ENCODE results near the gene FRAS1. TPM values are rescaled to one million over a fixed set of nuclear protein-coding genes. Genes with fewer than 3 reads are reported as not detected.

Gene FRAS1
- total RNA-seq, 1 experiment from 2014 or later: 82.0 TPM

DNA sequence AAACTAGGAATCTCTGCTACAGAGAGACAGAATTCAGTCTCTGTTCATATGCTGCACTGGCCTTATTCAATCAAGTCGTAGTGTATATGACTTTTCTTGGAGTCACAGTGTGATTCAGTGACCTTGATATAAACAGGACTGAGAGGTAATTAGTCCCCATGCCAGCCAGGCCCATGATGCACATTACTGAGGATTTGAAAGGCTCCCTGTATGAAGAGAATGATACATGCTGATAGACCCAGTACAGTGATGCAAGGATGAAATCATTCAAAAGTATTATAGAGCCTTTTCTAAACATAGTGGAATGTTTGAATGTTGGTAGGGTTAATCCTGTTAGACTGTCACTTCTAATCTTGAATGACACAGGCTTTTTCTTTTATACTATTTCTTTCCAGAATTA lies 528.5 kb downstream of the FRAS1 start (continued):
- TF ChIP-seq E2F1 (CRISPR knock-in tag; IDR thresholded peaks at IDR 0.05) (no peak), ZBTB21 (CRISPR knock-in tag; IDR thresholded peaks at IDR 0.05; ENCODE audit: borderline replicate concordance) (no peak)

DNA sequence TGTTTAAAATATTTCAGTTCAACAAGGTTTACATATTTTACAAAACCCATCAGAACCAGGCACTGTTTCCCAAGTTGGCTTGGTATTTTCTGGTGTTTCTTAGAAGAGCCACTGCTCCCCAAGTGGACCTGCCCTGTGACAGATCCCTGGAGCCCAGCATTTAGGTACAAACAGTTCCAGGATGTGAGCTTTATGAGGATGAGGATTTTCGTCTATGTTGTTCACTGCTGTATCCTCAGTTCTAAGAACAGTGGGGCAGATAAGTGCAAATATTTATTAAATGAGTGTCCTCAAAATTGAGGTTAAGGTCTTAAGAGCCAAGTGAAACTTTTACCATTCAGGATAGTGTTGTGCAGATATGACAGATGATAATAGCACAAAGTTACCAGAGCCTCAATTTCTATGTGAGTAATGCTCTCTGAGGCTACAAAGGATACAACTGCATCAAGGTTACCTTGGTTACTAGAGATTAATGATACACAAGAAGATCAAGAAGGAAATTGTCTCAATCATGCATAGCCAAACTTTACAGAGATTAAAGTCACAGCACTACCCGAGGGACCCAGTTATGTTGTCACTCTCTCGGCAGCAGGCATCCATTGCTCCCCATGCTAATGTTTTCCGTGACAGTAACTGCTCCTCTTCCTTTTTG lies 531.9 kb downstream of the FRAS1 start:
- ATAC-seq (no peak), DNase-seq (ENCODE audit: low spot score) (no peak)
- POLR2A ChIA-PET: no interaction called here
- CTCF ChIA-PET: no interaction called here
- Mint-ChIP-seq H3K36me3 (peaks cover 5% of the 10 kb centered on the region; the same call in 1 of the 2 replicates), H3K27ac (no peak overlapping the region), H3K4me1 (peaks cover 4% of the 10 kb centered on the region), H3K4me3 (no peak overlapping the region), H3K27me3 (ENCODE audit: low read depth) (no peaks in the 10 kb centered on the region), H3K9me3 (peaks cover 2% of the 10 kb centered on the region)
- TF ChIP-seq, protein P1, sequence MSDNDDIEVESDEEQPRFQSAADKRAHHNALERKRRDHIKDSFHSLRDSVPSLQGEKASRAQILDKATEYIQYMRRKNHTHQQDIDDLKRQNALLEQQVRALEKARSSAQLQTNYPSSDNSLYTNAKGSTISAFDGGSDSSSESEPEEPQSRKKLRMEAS (CRISPR knock-in tag; IDR thresholded peaks at IDR 0.05): no peak
- no peak for TF ChIP-seq GABPB1 (CRISPR knock-in tag; IDR thresholded peaks at IDR 0.05)
- no peak for TF ChIP-seq E2F1 (CRISPR knock-in tag; IDR thresholded peaks at IDR 0.05)
- no peak for TF ChIP-seq ZNF317 (CRISPR knock-in tag; IDR thresholded peaks at IDR 0.05; ENCODE audit: borderline replicate concordance, low read depth)
- no peak for TF ChIP-seq OVOL2 (CRISPR knock-in tag; IDR thresholded peaks at IDR 0.05; ENCODE audit: borderline replicate concordance)
- TF ChIP-seq NR2C2 (CRISPR knock-in tag; IDR thresholded peaks at IDR 0.05): no peak
- no peak for TF ChIP-seq GTF2I (CRISPR knock-in tag; conservative IDR thresholded peaks at IDR 0.05)
- TF ChIP-seq TP53 (CRISPR knock-in tag; IDR thresholded peaks at IDR 0.05): no peak

- H3K4me1 Mint-ChIP-seq: peaks cover 12% of the 10 kb centered on the region
- DNase-seq (ENCODE audit: low spot score) (no peak), ATAC-seq (no peak)
- H3K27ac Mint-ChIP-seq: no peak overlapping the region
- peaks cover 10% of the 10 kb centered on the region for H3K9me3 Mint-ChIP-seq
- ChIA-PET CTCF (interaction anchor here (0.8 to 1.6 kb wide), 4 partner anchors 9 to 185 kb away, joined by 3 to 6 read pairs (median 4); partner anchors contain the start of gene BMP2K), POLR2A (no interaction called here)
- peaks cover 6% of the 10 kb centered on the region; the same call in 1 of the 2 replicates for H3K36me3 Mint-ChIP-seq
- H3K4me3 Mint-ChIP-seq: no peak overlapping the region
- H3K27me3 Mint-ChIP-seq (ENCODE audit: low read depth): no peaks in the 10 kb centered on the region
- TF ChIP-seq, protein P2, sequence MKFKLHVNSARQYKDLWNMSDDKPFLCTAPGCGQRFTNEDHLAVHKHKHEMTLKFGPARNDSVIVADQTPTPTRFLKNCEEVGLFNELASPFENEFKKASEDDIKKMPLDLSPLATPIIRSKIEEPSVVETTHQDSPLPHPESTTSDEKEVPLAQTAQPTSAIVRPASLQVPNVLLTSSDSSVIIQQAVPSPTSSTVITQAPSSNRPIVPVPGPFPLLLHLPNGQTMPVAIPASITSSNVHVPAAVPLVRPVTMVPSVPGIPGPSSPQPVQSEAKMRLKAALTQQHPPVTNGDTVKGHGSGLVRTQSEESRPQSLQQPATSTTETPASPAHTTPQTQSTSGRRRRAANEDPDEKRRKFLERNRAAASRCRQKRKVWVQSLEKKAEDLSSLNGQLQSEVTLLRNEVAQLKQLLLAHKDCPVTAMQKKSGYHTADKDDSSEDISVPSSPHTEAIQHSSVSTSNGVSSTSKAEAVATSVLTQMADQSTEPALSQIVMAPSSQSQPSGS (CRISPR knock-in tag; IDR thresholded peaks at IDR 0.05; ENCODE audit: borderline replicate concordance, low read depth): no peak
- TF ChIP-seq, protein P3, sequence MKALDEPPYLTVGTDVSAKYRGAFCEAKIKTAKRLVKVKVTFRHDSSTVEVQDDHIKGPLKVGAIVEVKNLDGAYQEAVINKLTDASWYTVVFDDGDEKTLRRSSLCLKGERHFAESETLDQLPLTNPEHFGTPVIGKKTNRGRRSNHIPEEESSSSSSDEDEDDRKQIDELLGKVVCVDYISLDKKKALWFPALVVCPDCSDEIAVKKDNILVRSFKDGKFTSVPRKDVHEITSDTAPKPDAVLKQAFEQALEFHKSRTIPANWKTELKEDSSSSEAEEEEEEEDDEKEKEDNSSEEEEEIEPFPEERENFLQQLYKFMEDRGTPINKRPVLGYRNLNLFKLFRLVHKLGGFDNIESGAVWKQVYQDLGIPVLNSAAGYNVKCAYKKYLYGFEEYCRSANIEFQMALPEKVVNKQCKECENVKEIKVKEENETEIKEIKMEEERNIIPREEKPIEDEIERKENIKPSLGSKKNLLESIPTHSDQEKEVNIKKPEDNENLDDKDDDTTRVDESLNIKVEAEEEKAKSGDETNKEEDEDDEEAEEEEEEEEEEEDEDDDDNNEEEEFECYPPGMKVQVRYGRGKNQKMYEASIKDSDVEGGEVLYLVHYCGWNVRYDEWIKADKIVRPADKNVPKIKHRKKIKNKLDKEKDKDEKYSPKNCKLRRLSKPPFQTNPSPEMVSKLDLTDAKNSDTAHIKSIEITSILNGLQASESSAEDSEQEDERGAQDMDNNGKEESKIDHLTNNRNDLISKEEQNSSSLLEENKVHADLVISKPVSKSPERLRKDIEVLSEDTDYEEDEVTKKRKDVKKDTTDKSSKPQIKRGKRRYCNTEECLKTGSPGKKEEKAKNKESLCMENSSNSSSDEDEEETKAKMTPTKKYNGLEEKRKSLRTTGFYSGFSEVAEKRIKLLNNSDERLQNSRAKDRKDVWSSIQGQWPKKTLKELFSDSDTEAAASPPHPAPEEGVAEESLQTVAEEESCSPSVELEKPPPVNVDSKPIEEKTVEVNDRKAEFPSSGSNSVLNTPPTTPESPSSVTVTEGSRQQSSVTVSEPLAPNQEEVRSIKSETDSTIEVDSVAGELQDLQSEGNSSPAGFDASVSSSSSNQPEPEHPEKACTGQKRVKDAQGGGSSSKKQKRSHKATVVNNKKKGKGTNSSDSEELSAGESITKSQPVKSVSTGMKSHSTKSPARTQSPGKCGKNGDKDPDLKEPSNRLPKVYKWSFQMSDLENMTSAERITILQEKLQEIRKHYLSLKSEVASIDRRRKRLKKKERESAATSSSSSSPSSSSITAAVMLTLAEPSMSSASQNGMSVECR (CRISPR knock-in tag; IDR thresholded peaks at IDR 0.05; ENCODE audit: borderline replicate concordance): no peak
- TF ChIP-seq NR2C2 (CRISPR knock-in tag; IDR thresholded peaks at IDR 0.05) (no peak), ZNF671 (CRISPR knock-in tag; IDR thresholded peaks at IDR 0.05) (no peak), KAT7 (CRISPR knock-in tag; IDR thresholded peaks at IDR 0.05; ENCODE audit: borderline replicate concordance) (no peak), JUN (CRISPR knock-in tag; IDR thresholded peaks at IDR 0.05) (no peak), NFE2L1 (CRISPR knock-in tag; IDR thresholded peaks at IDR 0.05) (no peak), NFATC4 (CRISPR knock-in tag; IDR thresholded peaks at IDR 0.05) (no peak), RELA (CRISPR knock-in tag; IDR thresholded peaks at IDR 0.05; ENCODE audit: borderline replicate concordance) (no peak)
- TF ChIP-seq, protein P4, sequence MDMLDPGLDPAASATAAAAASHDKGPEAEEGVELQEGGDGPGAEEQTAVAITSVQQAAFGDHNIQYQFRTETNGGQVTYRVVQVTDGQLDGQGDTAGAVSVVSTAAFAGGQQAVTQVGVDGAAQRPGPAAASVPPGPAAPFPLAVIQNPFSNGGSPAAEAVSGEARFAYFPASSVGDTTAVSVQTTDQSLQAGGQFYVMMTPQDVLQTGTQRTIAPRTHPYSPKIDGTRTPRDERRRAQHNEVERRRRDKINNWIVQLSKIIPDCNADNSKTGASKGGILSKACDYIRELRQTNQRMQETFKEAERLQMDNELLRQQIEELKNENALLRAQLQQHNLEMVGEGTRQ (CRISPR knock-in tag; IDR thresholded peaks at IDR 0.05): no peak
- TF ChIP-seq, protein P5, sequence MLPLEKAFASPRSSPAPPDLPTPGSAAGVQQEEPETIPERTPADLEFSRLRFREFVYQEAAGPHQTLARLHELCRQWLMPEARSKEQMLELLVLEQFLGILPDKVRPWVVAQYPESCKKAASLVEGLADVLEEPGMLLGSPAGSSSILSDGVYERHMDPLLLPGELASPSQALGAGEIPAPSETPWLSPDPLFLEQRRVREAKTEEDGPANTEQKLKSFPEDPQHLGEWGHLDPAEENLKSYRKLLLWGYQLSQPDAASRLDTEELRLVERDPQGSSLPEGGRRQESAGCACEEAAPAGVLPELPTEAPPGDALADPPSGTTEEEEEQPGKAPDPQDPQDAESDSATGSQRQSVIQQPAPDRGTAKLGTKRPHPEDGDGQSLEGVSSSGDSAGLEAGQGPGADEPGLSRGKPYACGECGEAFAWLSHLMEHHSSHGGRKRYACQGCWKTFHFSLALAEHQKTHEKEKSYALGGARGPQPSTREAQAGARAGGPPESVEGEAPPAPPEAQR (CRISPR knock-in tag; IDR thresholded peaks at IDR 0.05): no peak
Observed at GRCh38 chr4:78591404-78591803, 534.3 kb downstream of the FRAS1 start.

Measured in WTC11 (cell line).